Measurements from ENCODE around the gene KRTAP27-1.

DNA sequence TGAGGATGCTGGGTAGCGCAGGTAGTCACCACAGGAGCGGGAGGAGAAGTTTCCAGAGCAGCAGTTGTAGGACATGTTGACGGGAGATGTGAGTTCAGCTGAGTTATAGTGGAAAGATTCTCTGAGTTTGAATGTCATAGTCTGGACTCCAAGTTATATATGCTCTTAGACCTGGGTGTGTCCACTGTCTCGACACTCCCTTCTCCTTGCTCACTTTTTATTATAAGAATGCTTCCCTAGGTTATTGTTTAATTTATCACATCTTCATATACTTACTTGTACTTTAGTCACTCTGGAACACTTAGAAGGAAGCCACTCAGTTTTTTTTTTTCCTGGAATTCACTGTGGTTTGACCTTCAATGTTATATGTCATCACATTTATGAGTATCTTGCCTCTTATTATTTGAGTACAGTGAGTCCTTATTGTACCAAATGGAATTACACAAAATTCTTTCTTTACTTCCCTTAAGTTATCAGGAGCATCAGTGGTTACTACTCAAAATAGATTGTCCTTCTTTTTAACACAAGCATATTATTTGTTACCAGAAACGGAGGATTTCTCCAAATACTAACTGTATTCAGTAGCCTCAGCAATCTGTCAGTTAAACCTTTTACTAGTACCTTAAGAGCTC, 34.8 kb upstream of the KRTAP27-1 start, which contains the start of gene KRTAP13-2:
- TF ChIP-seq TOX (CRISPR knock-in tag; IDR thresholded peaks at IDR 0.05; ENCODE audit: borderline replicate concordance) (no peak), ZNF8 (CRISPR knock-in tag; IDR thresholded peaks at IDR 0.05) (no peak), BACH2 (CRISPR knock-in tag; IDR thresholded peaks at IDR 0.05; ENCODE audit: borderline replicate concordance) (no peak), ZFP3 (CRISPR knock-in tag; IDR thresholded peaks at IDR 0.05) (no peak), ZNF565 (CRISPR knock-in tag; conservative IDR thresholded peaks at IDR 0.05; ENCODE audit: low read depth) (no peak), TCF4 (CRISPR knock-in tag; IDR thresholded peaks at IDR 0.05; ENCODE audit: borderline replicate concordance) (no peak), ZNF70 (CRISPR knock-in tag; IDR thresholded peaks at IDR 0.05) (no peak), ZFP30 (CRISPR knock-in tag; IDR thresholded peaks at IDR 0.05) (no peak)
- TF ChIP-seq, protein P1, sequence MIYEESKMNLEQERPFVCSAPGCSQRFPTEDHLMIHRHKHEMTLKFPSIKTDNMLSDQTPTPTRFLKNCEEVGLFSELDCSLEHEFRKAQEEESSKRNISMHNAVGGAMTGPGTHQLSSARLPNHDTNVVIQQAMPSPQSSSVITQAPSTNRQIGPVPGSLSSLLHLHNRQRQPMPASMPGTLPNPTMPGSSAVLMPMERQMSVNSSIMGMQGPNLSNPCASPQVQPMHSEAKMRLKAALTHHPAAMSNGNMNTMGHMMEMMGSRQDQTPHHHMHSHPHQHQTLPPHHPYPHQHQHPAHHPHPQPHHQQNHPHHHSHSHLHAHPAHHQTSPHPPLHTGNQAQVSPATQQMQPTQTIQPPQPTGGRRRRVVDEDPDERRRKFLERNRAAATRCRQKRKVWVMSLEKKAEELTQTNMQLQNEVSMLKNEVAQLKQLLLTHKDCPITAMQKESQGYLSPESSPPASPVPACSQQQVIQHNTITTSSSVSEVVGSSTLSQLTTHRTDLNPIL (CRISPR knock-in tag; IDR thresholded peaks at IDR 0.05; ENCODE audit: low read depth) = no peak
- TF ChIP-seq, protein P2, sequence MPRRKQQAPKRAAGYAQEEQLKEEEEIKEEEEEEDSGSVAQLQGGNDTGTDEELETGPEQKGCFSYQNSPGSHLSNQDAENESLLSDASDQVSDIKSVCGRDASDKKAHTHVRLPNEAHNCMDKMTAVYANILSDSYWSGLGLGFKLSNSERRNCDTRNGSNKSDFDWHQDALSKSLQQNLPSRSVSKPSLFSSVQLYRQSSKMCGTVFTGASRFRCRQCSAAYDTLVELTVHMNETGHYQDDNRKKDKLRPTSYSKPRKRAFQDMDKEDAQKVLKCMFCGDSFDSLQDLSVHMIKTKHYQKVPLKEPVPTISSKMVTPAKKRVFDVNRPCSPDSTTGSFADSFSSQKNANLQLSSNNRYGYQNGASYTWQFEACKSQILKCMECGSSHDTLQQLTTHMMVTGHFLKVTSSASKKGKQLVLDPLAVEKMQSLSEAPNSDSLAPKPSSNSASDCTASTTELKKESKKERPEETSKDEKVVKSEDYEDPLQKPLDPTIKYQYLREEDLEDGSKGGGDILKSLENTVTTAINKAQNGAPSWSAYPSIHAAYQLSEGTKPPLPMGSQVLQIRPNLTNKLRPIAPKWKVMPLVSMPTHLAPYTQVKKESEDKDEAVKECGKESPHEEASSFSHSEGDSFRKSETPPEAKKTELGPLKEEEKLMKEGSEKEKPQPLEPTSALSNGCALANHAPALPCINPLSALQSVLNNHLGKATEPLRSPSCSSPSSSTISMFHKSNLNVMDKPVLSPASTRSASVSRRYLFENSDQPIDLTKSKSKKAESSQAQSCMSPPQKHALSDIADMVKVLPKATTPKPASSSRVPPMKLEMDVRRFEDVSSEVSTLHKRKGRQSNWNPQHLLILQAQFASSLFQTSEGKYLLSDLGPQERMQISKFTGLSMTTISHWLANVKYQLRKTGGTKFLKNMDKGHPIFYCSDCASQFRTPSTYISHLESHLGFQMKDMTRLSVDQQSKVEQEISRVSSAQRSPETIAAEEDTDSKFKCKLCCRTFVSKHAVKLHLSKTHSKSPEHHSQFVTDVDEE (CRISPR knock-in tag; IDR thresholded peaks at IDR 0.05) = no peak
- TF ChIP-seq, protein P3, sequence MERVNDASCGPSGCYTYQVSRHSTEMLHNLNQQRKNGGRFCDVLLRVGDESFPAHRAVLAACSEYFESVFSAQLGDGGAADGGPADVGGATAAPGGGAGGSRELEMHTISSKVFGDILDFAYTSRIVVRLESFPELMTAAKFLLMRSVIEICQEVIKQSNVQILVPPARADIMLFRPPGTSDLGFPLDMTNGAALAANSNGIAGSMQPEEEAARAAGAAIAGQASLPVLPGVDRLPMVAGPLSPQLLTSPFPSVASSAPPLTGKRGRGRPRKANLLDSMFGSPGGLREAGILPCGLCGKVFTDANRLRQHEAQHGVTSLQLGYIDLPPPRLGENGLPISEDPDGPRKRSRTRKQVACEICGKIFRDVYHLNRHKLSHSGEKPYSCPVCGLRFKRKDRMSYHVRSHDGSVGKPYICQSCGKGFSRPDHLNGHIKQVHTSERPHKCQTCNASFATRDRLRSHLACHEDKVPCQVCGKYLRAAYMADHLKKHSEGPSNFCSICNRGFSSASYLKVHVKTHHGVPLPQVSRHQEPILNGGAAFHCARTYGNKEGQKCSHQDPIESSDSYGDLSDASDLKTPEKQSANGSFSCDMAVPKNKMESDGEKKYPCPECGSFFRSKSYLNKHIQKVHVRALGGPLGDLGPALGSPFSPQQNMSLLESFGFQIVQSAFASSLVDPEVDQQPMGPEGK (CRISPR knock-in tag; IDR thresholded peaks at IDR 0.05; ENCODE audit: borderline replicate concordance) = no peak
- TF ChIP-seq, protein P4, sequence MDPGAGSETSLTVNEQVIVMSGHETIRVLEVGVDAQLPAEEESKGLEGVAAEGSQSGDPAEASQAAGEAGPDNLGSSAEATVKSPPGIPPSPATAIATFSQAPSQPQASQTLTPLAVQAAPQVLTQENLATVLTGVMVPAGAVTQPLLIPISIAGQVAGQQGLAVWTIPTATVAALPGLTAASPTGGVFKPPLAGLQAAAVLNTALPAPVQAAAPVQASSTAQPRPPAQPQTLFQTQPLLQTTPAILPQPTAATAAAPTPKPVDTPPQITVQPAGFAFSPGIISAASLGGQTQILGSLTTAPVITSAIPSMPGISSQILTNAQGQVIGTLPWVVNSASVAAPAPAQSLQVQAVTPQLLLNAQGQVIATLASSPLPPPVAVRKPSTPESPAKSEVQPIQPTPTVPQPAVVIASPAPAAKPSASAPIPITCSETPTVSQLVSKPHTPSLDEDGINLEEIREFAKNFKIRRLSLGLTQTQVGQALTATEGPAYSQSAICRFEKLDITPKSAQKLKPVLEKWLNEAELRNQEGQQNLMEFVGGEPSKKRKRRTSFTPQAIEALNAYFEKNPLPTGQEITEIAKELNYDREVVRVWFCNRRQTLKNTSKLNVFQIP (CRISPR knock-in tag; IDR thresholded peaks at IDR 0.05; ENCODE audit: borderline replicate concordance, low read depth) = no peak

All from SK-N-SH treated with all-trans-retinoic acid at 6 μM for 48 hours (cell line).